ENCODE results near the gene CDH20. TPM values are rescaled to one million over a fixed set of nuclear protein-coding genes. Genes with fewer than 3 reads are reported as not detected.

Gene CDH20
- not detected in 2 replicates for total RNA-seq (2014; rRNA removed; shearing (Covaris generic); ENCODE audit: low replicate concordance)

DNA sequence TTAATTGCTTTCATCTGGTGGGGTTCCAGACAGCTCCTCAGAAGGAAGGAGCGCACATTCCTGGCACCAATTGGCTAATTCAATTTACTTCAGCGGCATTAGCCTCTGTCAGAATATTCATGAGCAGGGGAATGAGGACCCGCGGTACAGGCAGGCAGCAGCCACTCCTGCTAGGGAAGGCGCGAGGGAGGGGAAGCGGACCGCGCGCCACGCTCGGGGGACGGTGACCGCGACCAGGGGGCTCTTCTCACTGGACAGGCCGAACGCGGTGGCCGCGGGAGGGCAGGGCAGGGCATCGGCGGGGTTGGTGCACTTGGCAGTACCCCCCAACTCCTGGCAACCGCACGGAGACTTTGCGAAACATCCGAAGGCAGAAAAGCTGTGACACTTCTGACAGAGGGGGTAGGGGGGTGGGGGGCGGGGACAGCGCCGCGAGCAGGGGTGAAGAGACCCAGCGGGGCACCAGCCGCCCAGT, at the start of gene CDH20:
TSS of gene CDH20 (plus strand) at position 160 of the 475 bp plus-strand sequence.
- Histone ChIP-seq H3K27ac (ENCODE audit: low read length) (no peak within 1 kb of the TSS), H2AFZ (ENCODE audit: low read length) (no peak within 1 kb of the TSS), H3K4me2 (ENCODE audit: low read depth, low read length, poor library complexity, severe bottlenecking) (no peak within 1 kb of the TSS), H3K79me2 (ENCODE audit: low read length) (no peaks in the 10 kb centered on the region), H3K4me3 (ENCODE audit: low read length) (no peak within 1 kb of the TSS), H3K4me1 (ENCODE audit: low read length) (no peaks in the 10 kb centered on the region), H4K20me1 (ENCODE audit: insufficient read depth, low read depth, low read length) (no peaks in the 10 kb centered on the region), H3K27me3 (ENCODE audit: low read length) (no peaks in the 10 kb centered on the region), H3K9ac (ENCODE audit: low read length) (no peak within 1 kb of the TSS), H3K9me3 (ENCODE audit: low read length) (no peaks in the 10 kb centered on the region), H3K36me3 (ENCODE audit: insufficient read depth, low read length) (no peaks in the 10 kb centered on the region), H3K9me2 (replicated peaks; ENCODE audit: insufficient read depth, low read length) (no peaks in the 10 kb centered on the region)
- DNase-seq: no peak

DNA sequence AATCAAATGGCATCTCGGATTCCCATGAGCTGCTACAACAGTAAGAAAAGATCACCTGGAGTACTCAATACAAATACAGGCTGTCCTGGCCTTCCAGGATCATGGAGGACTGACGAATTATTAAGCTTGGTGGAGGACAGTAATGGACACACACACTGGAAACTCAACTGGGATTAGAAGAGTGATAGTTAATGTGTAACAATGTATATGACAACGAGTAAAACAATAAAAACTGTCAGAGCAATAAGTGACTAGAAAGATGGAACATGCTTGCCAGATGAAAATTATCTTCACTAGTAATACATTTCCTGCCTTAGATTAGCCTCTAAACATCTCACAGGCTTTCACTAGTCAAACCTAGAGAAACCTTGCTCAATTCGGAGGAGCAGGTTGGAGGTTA, 49.2 kb upstream of the CDH20 start:
- Histone ChIP-seq H2AFZ (ENCODE audit: low read length) (no peak overlapping the region), H3K27ac (ENCODE audit: low read length) (no peak overlapping the region), H3K4me3 (ENCODE audit: low read length) (no peak overlapping the region), H3K9ac (ENCODE audit: low read length) (no peak overlapping the region), H3K27me3 (ENCODE audit: low read length) (no peaks in the 10 kb centered on the region), H4K20me1 (ENCODE audit: insufficient read depth, low read depth, low read length) (no peaks in the 10 kb centered on the region), H3K4me1 (ENCODE audit: low read length) (no peaks in the 10 kb centered on the region), H3K79me2 (ENCODE audit: low read length) (no peaks in the 10 kb centered on the region), H3K36me3 (ENCODE audit: insufficient read depth, low read length) (no peaks in the 10 kb centered on the region), H3K4me2 (ENCODE audit: low read depth, low read length, poor library complexity, severe bottlenecking) (no peak overlapping the region), H3K9me2 (replicated peaks; ENCODE audit: insufficient read depth, low read length) (no peaks in the 10 kb centered on the region), H3K9me3 (ENCODE audit: low read length) (no peaks in the 10 kb centered on the region; the same call in 1 of the 2 replicates)
- no peak for DNase-seq

DNA sequence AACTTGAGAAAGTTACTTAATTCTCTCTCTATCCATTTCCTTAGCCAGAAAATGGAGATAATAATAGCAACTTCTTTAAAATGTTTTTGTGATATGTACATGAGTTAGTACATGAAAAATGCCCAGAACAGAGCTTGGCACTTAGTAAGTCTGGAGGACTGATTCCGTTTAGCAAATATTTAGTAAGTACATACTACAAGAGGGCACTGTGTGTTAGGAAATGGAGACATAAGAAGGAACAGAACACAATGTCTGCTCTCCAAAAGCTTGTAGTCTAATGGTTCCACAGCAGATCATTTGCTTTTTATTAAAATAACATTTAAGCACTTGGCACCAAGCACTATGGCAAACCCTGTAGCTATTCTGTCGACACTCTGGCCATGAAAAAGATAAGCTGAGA, 47.5 kb upstream of the CDH20 start:
- Histone ChIP-seq H4K20me1 (ENCODE audit: insufficient read depth, low read depth, low read length) (no peaks in the 10 kb centered on the region), H3K9ac (ENCODE audit: low read length) (no peak overlapping the region), H3K4me3 (ENCODE audit: low read length) (no peak overlapping the region), H3K9me3 (ENCODE audit: low read length) (no peaks in the 10 kb centered on the region; the same call in 1 of the 2 replicates), H3K27ac (ENCODE audit: low read length) (no peak overlapping the region), H3K9me2 (replicated peaks; ENCODE audit: insufficient read depth, low read length) (no peaks in the 10 kb centered on the region), H3K4me2 (ENCODE audit: low read depth, low read length, poor library complexity, severe bottlenecking) (no peak overlapping the region), H3K27me3 (ENCODE audit: low read length) (no peaks in the 10 kb centered on the region), H3K4me1 (ENCODE audit: low read length) (no peaks in the 10 kb centered on the region), H3K36me3 (ENCODE audit: insufficient read depth, low read length) (no peaks in the 10 kb centered on the region), H2AFZ (ENCODE audit: low read length) (no peak overlapping the region), H3K79me2 (ENCODE audit: low read length) (no peaks in the 10 kb centered on the region)
- no peak for DNase-seq

DNA sequence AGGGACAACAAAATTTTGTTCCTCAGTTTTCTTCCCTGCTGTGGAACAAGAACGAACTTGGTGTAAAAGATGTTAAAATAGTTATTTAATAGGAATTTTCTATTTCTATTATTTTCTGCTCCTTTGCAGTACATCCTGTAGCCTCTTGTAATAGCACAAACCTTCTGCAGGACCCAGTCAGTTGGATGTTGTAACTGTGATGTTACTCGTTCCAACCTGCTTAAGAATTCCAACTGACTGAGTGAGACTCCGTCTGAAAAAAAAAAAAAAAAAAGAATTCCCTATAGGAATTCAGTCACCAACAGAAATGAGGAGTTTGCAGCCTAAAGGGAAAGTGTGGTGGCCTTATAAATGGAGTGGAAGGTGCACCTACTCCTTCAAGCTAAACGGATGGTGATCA, 46.4 kb upstream of the CDH20 start:
- no peaks in the 10 kb centered on the region for H3K9me2 ChIP-seq (replicated peaks; ENCODE audit: insufficient read depth, low read length)
- no peak overlapping the region for H3K4me2 ChIP-seq (ENCODE audit: low read depth, low read length, poor library complexity, severe bottlenecking)
- no peak overlapping the region for H3K4me3 ChIP-seq (ENCODE audit: low read length)
- H2AFZ ChIP-seq (ENCODE audit: low read length): no peak overlapping the region
- H3K79me2 ChIP-seq (ENCODE audit: low read length): no peaks in the 10 kb centered on the region
- H3K27me3 ChIP-seq (ENCODE audit: low read length): no peaks in the 10 kb centered on the region
- no peak overlapping the region for H3K27ac ChIP-seq (ENCODE audit: low read length)
- H3K9me3 ChIP-seq (ENCODE audit: low read length): no peaks in the 10 kb centered on the region; the same call in 1 of the 2 replicates
- H4K20me1 ChIP-seq (ENCODE audit: insufficient read depth, low read depth, low read length): no peaks in the 10 kb centered on the region
- H3K9ac ChIP-seq (ENCODE audit: low read length): no peak overlapping the region
- H3K36me3 ChIP-seq (ENCODE audit: insufficient read depth, low read length): no peaks in the 10 kb centered on the region
- no peak for DNase-seq
- H3K4me1 ChIP-seq (ENCODE audit: low read length): no peaks in the 10 kb centered on the region

DNA sequence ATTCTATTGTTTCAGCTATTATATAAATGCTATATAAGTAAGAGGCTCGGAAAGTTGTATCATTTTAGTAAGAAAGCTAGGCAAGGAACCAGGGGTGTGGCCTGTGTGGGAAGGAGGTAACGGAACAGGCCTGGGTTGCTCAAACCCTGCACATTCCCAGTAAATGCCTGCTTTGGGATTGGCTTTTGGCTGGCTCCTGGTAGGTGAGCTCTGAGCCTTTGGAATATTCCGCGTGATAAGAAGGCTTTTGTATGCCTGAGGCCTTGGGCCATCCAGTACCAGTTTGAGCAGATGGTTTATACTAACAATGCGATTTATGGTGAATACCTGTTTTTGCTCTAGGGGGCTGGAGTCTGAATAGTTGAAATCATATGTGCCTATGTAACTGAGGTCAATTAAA, 42.6 kb upstream of the CDH20 start:
- H3K4me1 ChIP-seq (ENCODE audit: low read length): no peaks in the 10 kb centered on the region
- no peaks in the 10 kb centered on the region for H3K36me3 ChIP-seq (ENCODE audit: insufficient read depth, low read length)
- H3K9ac ChIP-seq (ENCODE audit: low read length): no peak overlapping the region
- no peaks in the 10 kb centered on the region for H4K20me1 ChIP-seq (ENCODE audit: insufficient read depth, low read depth, low read length)
- no peaks in the 10 kb centered on the region; the same call in 1 of the 2 replicates for H3K9me3 ChIP-seq (ENCODE audit: low read length)
- H3K4me2 ChIP-seq (ENCODE audit: low read depth, low read length, poor library complexity, severe bottlenecking): no peak overlapping the region
- no peaks in the 10 kb centered on the region for H3K27me3 ChIP-seq (ENCODE audit: low read length)
- H3K27ac ChIP-seq (ENCODE audit: low read length): no peak overlapping the region
- H2AFZ ChIP-seq (ENCODE audit: low read length): no peak overlapping the region
- no peak for DNase-seq
- no peaks in the 10 kb centered on the region for H3K79me2 ChIP-seq (ENCODE audit: low read length)
- no peak overlapping the region for H3K4me3 ChIP-seq (ENCODE audit: low read length)
- H3K9me2 ChIP-seq (replicated peaks; ENCODE audit: insufficient read depth, low read length): no peaks in the 10 kb centered on the region

DNA sequence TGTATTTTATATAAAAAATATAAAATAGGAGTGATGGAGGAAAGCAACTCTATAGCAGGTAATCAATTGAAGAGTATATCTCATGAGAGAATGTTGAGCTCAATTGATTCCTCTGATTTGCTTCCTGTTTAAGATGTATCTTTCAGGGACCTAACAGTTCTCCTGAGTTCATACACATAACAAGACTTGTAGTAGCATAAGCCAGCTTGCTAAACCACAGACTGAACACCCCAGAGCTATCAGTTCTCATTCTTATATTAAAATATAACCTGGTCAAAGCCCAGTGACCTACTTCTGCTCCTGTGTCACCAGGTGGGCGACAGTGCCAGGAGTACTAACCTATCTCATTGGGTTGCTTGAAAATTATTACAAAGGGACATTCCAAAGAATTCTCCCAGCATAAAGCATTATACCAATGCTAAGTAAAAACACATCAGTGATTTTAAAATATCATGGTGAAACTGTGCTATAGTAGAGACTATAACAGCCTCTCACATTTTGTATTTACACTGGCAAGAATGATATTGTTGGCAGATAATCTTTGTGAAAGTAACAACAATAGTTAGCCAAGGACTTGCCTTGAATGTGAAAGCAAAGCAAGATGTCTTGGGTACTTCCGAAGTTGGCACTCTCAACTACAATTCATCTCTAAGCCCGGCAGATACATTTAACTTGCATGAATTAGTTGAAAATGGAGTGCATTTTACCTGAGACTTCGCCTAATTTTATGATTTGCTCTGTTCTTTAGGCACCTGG, 40.8 kb upstream of the CDH20 start:
- no peak for DNase-seq
- Histone ChIP-seq H4K20me1 (ENCODE audit: insufficient read depth, low read depth, low read length) (no peaks in the 10 kb centered on the region), H3K9me2 (replicated peaks; ENCODE audit: insufficient read depth, low read length) (no peaks in the 10 kb centered on the region), H3K79me2 (ENCODE audit: low read length) (no peaks in the 10 kb centered on the region), H3K9me3 (ENCODE audit: low read length) (no peaks in the 10 kb centered on the region; the same call in 1 of the 2 replicates), H3K27me3 (ENCODE audit: low read length) (no peaks in the 10 kb centered on the region), H3K4me3 (ENCODE audit: low read length) (no peak overlapping the region), H3K9ac (ENCODE audit: low read length) (no peak overlapping the region), H2AFZ (ENCODE audit: low read length) (no peak overlapping the region), H3K27ac (ENCODE audit: low read length) (no peak overlapping the region), H3K36me3 (ENCODE audit: insufficient read depth, low read length) (no peaks in the 10 kb centered on the region), H3K4me1 (ENCODE audit: low read length) (no peaks in the 10 kb centered on the region), H3K4me2 (ENCODE audit: low read depth, low read length, poor library complexity, severe bottlenecking) (no peak overlapping the region)

DNA sequence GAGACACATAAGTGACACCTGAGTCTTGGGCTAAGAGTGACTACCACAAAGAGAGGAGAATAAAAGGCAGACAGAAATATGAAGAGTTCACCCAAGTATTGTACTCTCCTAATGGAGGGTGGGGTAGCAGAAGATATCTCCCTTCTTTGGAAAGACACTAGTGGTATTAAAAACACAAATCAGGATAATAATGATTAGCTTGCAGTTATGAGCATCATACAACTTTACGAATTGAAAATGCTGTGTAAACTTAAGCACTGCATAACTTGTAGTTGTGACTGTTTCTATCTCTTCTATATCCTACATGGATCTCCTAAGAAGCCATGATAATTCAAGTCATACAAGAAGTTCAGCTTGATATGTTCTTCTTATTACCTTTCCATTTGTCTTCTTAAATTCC, 38.1 kb upstream of the CDH20 start:
- Histone ChIP-seq H3K9ac (ENCODE audit: low read length) (no peak overlapping the region), H3K79me2 (ENCODE audit: low read length) (no peaks in the 10 kb centered on the region), H3K4me2 (ENCODE audit: low read depth, low read length, poor library complexity, severe bottlenecking) (no peak overlapping the region), H3K9me2 (replicated peaks; ENCODE audit: insufficient read depth, low read length) (no peaks in the 10 kb centered on the region), H3K27ac (ENCODE audit: low read length) (no peak overlapping the region), H3K27me3 (ENCODE audit: low read length) (no peaks in the 10 kb centered on the region), H4K20me1 (ENCODE audit: insufficient read depth, low read depth, low read length) (no peaks in the 10 kb centered on the region), H3K36me3 (ENCODE audit: insufficient read depth, low read length) (no peaks in the 10 kb centered on the region), H3K4me1 (ENCODE audit: low read length) (no peaks in the 10 kb centered on the region), H2AFZ (ENCODE audit: low read length) (no peak overlapping the region), H3K9me3 (ENCODE audit: low read length) (no peaks in the 10 kb centered on the region; the same call in 1 of the 2 replicates), H3K4me3 (ENCODE audit: low read length) (no peak overlapping the region)
- DNase-seq: no peak

DNA sequence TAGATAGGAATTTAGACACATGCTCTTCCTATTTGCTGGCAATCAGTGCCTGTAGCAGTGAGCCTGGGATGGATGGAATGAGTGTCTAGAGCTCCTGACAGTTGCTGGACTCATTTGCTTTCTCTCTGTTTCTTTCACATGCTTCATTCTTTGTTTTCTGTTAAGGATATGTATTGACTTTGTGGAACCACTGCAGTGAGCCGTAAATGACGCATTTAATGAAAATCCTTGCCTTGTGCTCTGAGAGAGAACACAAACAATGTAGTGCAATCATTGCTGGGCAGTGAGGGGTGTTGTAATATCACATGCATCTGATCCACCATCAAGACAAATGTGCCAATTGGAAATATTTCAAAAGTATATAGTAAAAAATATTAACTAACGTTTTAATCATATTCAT, 25.2 kb upstream of the CDH20 start:
- Histone ChIP-seq H3K27me3 (ENCODE audit: low read length) (no peaks in the 10 kb centered on the region), H3K27ac (ENCODE audit: low read length) (no peak overlapping the region), H3K4me1 (ENCODE audit: low read length) (no peaks in the 10 kb centered on the region), H4K20me1 (ENCODE audit: insufficient read depth, low read depth, low read length) (no peaks in the 10 kb centered on the region), H3K9me3 (ENCODE audit: low read length) (no peaks in the 10 kb centered on the region), H3K9ac (ENCODE audit: low read length) (no peak overlapping the region), H3K4me3 (ENCODE audit: low read length) (no peak overlapping the region), H3K79me2 (ENCODE audit: low read length) (no peaks in the 10 kb centered on the region), H3K9me2 (replicated peaks; ENCODE audit: insufficient read depth, low read length) (no peaks in the 10 kb centered on the region), H3K36me3 (ENCODE audit: insufficient read depth, low read length) (no peaks in the 10 kb centered on the region), H3K4me2 (ENCODE audit: low read depth, low read length, poor library complexity, severe bottlenecking) (no peak overlapping the region), H2AFZ (ENCODE audit: low read length) (no peak overlapping the region)
- DNase-seq: no peak

All from Karpas-422 (cell line).